GM19193 (cell line): ENCODE measurements around the gene CISD2.

Experiments
- POLR2A ChIP-seq: IDR thresholded peaks from 4 replicates; pipeline ENCODE4 v1.6.1; 2011; ENCODE audit not compliant: insufficient read depth, insufficient read length; ENCODE audit errors: extremely low read depth

The CISD2 gene

GRCh38 chr4:102836596-102836995 lies 32.2 kb upstream of the CISD2 start:
- no peak for TF ChIP-seq POLR2A

GRCh38 chr4:102842367-102842766 lies 26.4 kb upstream of the CISD2 start:
- TF ChIP-seq POLR2A: no peak

- no peak for TF ChIP-seq POLR2A
Observed at GRCh38 chr4:102843273-102843672, 25.5 kb upstream of the CISD2 start.

- TF ChIP-seq POLR2A: no peak
Observed at GRCh38 chr4:102843938-102844337, 24.9 kb upstream of the CISD2 start.

GRCh38 chr4:102847687-102848086 lies 21.1 kb upstream of the CISD2 start:
- TF ChIP-seq POLR2A: no peak

- TF ChIP-seq POLR2A: no peak
Observed at GRCh38 chr4:102849579-102850104, 19.1 kb upstream of the CISD2 start.

- no peak for TF ChIP-seq POLR2A
Observed at GRCh38 chr4:102850370-102850769, 18.4 kb upstream of the CISD2 start.

GRCh38 chr4:102858828-102859464 lies 9.8 kb upstream of the CISD2 start:
- TF ChIP-seq POLR2A: no peak

GRCh38 chr4:102860611-102861324 lies 8.0 kb upstream of the CISD2 start:
- TF ChIP-seq POLR2A: no peak

GRCh38 chr4:102862016-102862415 lies 6.8 kb upstream of the CISD2 start:
- no peak for TF ChIP-seq POLR2A

GRCh38 chr4:102862747-102863146 lies 6.0 kb upstream of the CISD2 start:
- TF ChIP-seq POLR2A: no peak

GRCh38 chr4:102867278-102868152 lies 1.3 kb upstream of the CISD2 start:
- TF ChIP-seq POLR2A: no peak

GRCh38 chr4:102868153-102868780 lies 525 bp upstream of the CISD2 start:
- no peak for TF ChIP-seq POLR2A

- no peak for TF ChIP-seq POLR2A
Observed at GRCh38 chr4:102869569-102870197, 891 bp downstream of the CISD2 start.
